Progenitor cell of endocrine pancreas (in vitro differentiated cells): Measurements from ENCODE around the gene KRTAP10-3. TPM values are rescaled to one million over a fixed set of nuclear protein-coding genes. Genes with fewer than 3 reads are reported as not detected.
"Not testable (repeated sequence)": the region's sequence is repeated elsewhere in the genome, so short reads cannot be mapped to it uniquely, and the experiment has no call there.

ENCODE experiments used
- DNase-seq: peaks from one replicate; pipeline ENCODE4 v3.0.0; 2021; ENCODE audit warnings: low spot score; ENCODE audit not compliant: unreplicated experiment
- H3K27ac Mint-ChIP-seq: 2 replicates; pipeline ENCODE4 v1.8.0; 2021; ENCODE audit warnings: mild to moderate bottlenecking, moderate library complexity, mixed read lengths
- H3K27me3 Mint-ChIP-seq: 2 replicates; pipeline ENCODE4 v1.8.0; 2021; ENCODE audit warnings: mixed read lengths
- H3K36me3 Mint-ChIP-seq: 2 replicates; pipeline ENCODE4 v1.8.0; 2022; ENCODE audit warnings: mixed read lengths; ENCODE audit not compliant: insufficient read depth
- H3K4me1 Mint-ChIP-seq: 2 replicates; pipeline ENCODE4 v1.8.0; 2021; ENCODE audit warnings: low read depth, mixed read lengths
- H3K4me3 Mint-ChIP-seq: 2 replicates; pipeline ENCODE4 v1.8.0; 2021; ENCODE audit warnings: low read depth, mild to moderate bottlenecking, moderate library complexity, mixed read lengths
- H3K9me3 Mint-ChIP-seq: 2 replicates; pipeline ENCODE4 v1.8.0; 2021; ENCODE audit warnings: low read depth, mixed read lengths
- CTCF ChIP-seq: fragments of 200-600 bp; sonication (generic); IDR thresholded peaks from one replicate; pipeline ENCODE4 v1.5.0; 2021; ENCODE audit warnings: antibody characterized with exemption, mild to moderate bottlenecking; ENCODE audit not compliant: unreplicated experiment
- total RNA-seq: library from RNA; stranded (reverse); gene quantifications from 2 replicates; pipeline ENCODE4 v1.2.1, GENCODE V29; 2021

Gene KRTAP10-3
- total RNA-seq, 1 donor from 2014 or later, result not detected

- not testable (repeated sequence) for DNase-seq, H3K36me3 Mint-ChIP-seq, H3K27ac Mint-ChIP-seq, H3K4me3 Mint-ChIP-seq, H3K4me1 Mint-ChIP-seq, H3K27me3 Mint-ChIP-seq
- H3K9me3 Mint-ChIP-seq, result peaks cover 12% of the 10 kb centered on the region
Observed at GRCh38 chr21:44590897-44591800, 32.6 kb upstream of the KRTAP10-3 start.

GRCh38 chr21:44590311-44590721 is 31.7 kb upstream of the KRTAP10-3 start:
- TF ChIP-seq CTCF, result no peak
- Mint-ChIP-seq H3K27ac (no peak overlapping the region), H3K36me3 (no peaks in the 10 kb centered on the region), H3K4me3 (no peak overlapping the region), H3K27me3 (peaks cover 6% of the 10 kb centered on the region), H3K4me1 (peaks cover 7% of the 10 kb centered on the region), H3K9me3 (peaks cover 12% of the 10 kb centered on the region)
- no peak for DNase-seq

- no peak for TF ChIP-seq CTCF
- DNase-seq, result no peak
- no peak overlapping the region for H3K4me3 Mint-ChIP-seq
- no peaks in the 10 kb centered on the region for H3K36me3 Mint-ChIP-seq
- peaks cover 12% of the 10 kb centered on the region for H3K9me3 Mint-ChIP-seq
- H3K4me1 Mint-ChIP-seq, result peaks cover 7% of the 10 kb centered on the region
- no peak overlapping the region for H3K27ac Mint-ChIP-seq
- peaks cover 8% of the 10 kb centered on the region for H3K27me3 Mint-ChIP-seq
Observed at GRCh38 chr21:44589586-44590305, 31.2 kb upstream of the KRTAP10-3 start.

- peaks cover 8% of the 10 kb centered on the region for H3K27me3 Mint-ChIP-seq
- H3K27ac Mint-ChIP-seq, result no peak overlapping the region
- peaks cover 12% of the 10 kb centered on the region for H3K9me3 Mint-ChIP-seq
- H3K36me3 Mint-ChIP-seq, result no peaks in the 10 kb centered on the region
- no peak for DNase-seq
- H3K4me1 Mint-ChIP-seq, result peaks cover 7% of the 10 kb centered on the region
- no peak overlapping the region for H3K4me3 Mint-ChIP-seq
- TF ChIP-seq CTCF, result no peak
Observed at GRCh38 chr21:44589094-44589493, 30.5 kb upstream of the KRTAP10-3 start.

- no peak for TF ChIP-seq CTCF
- no peak overlapping the region for H3K27ac Mint-ChIP-seq
- H3K27me3 Mint-ChIP-seq, result peaks cover 15% of the 10 kb centered on the region
- no peaks in the 10 kb centered on the region for H3K4me1 Mint-ChIP-seq
- peaks cover 2% of the 10 kb centered on the region for H3K36me3 Mint-ChIP-seq
- H3K4me3 Mint-ChIP-seq, result no peak overlapping the region
- H3K9me3 Mint-ChIP-seq, result peaks cover 19% of the 10 kb centered on the region
- DNase-seq, result no peak
Observed at GRCh38 chr21:44585892-44586291, 27.3 kb upstream of the KRTAP10-3 start.
